ENCODE data around the gene PRKN.

The PRKN gene

DNA sequence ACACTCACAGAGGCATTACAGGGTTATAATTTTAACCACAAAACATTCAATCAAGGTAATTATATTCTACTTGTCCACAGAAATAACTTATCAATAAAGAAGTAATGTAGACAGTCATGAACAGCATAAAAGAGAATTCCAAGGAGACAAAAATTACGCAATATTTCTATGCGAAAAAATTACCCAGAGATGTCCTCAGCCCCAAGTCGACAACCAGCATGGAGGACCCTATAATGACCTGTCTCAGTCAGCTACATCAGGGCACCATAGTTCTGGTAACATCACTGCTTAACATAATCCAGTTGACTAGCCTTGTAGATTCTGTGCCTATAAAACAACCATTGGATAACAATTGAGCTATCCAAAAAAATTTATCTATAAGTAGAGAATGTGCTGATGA, 579.8 kb downstream of the PRKN start:
- DNase-seq (ENCODE audit: insufficient read length, low spot score) (no peak), FAIRE-seq (no peak)
- no peak for TF ChIP-seq POLR2A (IDR thresholded peaks at IDR 0.05; ENCODE audit: low read depth, low read length)

DNA sequence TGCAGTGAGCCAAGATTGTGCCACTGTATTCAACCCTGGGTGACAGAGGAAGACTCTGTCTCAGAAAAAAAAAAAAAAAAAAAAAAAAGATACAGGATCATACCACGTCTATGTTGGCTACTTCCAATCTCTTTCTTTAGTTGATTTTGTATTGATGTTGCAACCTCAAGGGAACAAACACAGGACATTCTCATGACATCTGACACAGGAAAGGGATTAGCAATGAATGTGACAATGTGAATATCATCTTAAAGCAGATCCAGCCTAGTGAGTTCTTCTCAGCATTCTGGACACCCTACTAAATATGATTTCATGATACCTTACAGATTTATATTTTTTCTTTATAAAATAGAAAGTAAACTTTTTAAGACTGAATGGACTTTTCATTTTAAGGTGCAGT, 580.3 kb downstream of the PRKN start:
- no peak for FAIRE-seq
- no peak for TF ChIP-seq POLR2A (IDR thresholded peaks at IDR 0.05; ENCODE audit: low read depth, low read length)

DNA sequence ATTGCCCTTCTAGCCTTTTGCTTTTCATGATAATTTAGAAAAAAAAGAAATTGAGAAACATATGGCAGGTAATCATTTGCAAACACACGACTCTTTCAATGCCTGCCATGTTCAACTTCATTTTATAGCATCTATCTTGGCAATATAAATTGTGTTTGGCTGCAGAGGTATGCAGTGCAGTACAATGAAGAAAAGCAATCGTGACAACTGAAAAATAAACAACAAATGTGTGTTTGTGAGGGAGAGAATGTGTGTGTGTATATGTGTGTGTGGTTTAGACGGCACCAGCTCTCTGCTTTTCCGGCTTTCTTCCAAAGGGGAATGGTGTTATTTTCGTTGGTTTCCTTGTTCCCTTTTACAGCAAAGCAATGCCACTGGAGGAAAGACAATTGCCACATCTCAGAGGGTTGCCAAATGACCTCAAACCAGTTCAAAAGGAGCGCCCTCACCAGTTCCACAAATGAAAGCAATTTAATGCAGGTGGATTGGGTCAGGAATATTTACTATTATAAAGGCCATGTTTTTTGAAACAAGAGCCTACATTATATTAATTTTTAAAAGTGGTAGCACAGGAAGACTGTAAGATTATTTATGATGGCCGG, 587.2 kb downstream of the PRKN start:
- FAIRE-seq = no peak
- DNase-seq (ENCODE audit: insufficient read length, low spot score) = no peak
- TF ChIP-seq POLR2A (IDR thresholded peaks at IDR 0.05; ENCODE audit: low read depth, low read length) = no peak

More for the DNA sequence above, 580.3 kb downstream of the PRKN start:
- no peak for DNase-seq (ENCODE audit: insufficient read length, low spot score)

DNA sequence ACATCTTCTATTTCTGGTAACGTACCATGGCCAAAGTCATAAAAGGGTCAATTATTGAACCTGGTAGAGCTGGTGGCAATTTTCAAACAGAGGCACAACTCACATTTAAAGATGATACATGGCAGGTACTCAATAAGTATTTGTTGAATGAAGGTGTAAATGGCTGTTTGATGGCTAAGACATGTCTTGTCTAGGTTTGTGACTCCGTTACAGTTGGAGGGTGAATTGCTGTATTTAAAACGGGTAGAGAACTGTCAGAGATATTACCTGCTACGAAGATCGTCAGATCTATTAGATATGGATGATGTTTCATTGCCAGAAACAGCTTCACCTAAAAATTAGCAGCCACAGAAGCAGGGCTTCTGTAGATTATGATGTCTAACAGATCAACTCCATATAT, 601.9 kb downstream of the PRKN start:
- FAIRE-seq = no peak
- TF ChIP-seq POLR2A (IDR thresholded peaks at IDR 0.05; ENCODE audit: low read depth, low read length) = no peak
- DNase-seq (ENCODE audit: insufficient read length, low spot score) = no peak

DNA sequence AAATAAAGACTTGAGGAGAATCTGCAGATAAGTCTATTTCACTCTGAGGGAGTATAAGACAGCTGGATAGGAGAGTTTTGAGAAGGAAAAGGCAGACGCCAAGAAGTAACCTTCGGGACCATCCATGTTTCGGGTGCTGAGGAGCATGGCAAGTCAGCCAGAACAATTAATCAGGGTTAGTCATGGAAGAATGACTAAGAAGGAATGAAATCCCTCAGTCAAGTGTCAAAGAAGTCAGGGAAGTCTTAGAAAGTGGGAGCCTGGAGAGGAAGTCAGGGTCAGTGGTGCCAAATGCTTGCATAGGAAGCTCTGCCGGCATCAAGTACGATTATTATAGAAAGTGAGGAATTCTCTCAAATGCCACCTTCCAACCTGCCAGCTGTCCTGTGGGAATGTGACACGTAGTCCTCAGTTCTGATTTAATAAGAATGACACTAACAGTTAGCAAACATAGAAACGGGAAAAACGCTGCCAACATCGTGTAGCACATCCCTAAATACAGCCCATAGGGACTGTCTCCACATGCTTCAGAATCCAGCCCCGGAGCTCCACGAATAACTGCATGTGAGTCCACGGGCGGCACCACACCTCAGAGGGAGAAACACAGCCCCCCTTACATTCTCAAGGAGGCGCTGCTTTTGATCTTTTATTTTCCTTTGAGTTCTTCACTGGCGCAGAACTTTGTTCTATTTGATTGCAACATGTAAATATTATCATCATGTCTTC, 602.7 kb downstream of the PRKN start:
- no peak for DNase-seq (ENCODE audit: insufficient read length, low spot score)
- TF ChIP-seq POLR2A (IDR thresholded peaks at IDR 0.05; ENCODE audit: low read depth, low read length) = no peak
- no peak for FAIRE-seq

DNA sequence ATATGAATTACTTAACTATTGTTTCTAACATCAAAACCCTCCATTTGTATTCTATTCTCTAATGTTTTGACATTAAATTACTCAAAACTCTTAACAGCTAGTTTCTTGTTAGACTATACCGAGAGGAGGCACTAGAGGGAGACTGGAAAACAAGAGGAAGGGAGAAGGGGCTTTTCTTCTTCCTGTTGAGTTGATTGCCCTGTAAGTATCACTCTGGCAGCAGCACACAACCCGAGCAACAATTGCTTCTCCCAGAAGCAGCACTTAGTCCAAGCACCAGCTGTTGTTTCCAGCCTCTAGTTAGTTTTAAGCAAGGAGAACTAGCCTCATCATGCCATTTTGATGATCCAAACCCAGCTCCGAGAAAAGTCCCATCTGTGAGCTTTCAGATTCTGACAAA, 603.8 kb downstream of the PRKN start:
- FAIRE-seq (no peak), DNase-seq (ENCODE audit: insufficient read length, low spot score) (no peak)
- no peak for TF ChIP-seq POLR2A (IDR thresholded peaks at IDR 0.05; ENCODE audit: low read depth, low read length)

DNA sequence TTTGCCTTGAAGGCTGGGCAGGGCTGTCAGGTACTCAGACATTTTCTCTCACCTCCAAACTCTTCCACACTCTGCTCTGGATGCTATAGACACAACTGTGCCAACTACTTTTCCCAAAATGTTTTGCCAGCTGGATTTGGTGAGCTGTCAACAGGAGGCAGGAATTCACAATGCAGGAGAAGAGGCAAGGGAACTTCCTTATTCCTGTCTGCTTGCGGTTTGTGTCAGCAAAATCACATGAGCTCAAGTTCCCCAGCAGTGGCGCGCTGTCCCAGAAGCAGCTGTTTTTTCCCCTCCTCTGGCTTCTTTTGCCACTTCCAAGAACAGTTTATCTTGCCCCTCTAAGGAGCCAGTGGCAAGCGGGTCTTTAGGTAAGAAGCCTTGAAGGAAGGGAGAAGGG, 608.2 kb downstream of the PRKN start:
- no peak for FAIRE-seq
- no peak for TF ChIP-seq POLR2A (IDR thresholded peaks at IDR 0.05; ENCODE audit: low read depth, low read length)
- DNase-seq (ENCODE audit: insufficient read length, low spot score) = no peak

DNA sequence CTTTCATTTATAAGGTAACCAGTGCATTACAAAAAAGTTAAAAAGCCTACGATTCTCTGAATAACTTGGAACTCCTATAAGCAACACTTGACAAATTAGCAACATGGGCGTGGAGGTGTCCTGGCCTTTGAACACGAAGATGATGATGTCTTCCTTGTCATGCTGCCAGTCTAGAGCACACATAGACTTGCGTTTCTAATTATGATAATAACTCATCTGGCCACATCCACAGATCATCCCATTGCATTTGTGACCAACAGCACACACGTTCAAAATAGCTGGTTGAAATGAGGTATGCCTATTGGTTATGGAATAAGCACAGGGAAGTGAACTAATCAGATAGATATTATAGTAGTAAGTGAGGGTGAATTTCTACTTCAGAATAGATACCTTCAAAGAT, 608.9 kb downstream of the PRKN start:
- DNase-seq (ENCODE audit: insufficient read length, low spot score) (no peak), FAIRE-seq (no peak)
- no peak for TF ChIP-seq POLR2A (IDR thresholded peaks at IDR 0.05; ENCODE audit: low read depth, low read length)

DNA sequence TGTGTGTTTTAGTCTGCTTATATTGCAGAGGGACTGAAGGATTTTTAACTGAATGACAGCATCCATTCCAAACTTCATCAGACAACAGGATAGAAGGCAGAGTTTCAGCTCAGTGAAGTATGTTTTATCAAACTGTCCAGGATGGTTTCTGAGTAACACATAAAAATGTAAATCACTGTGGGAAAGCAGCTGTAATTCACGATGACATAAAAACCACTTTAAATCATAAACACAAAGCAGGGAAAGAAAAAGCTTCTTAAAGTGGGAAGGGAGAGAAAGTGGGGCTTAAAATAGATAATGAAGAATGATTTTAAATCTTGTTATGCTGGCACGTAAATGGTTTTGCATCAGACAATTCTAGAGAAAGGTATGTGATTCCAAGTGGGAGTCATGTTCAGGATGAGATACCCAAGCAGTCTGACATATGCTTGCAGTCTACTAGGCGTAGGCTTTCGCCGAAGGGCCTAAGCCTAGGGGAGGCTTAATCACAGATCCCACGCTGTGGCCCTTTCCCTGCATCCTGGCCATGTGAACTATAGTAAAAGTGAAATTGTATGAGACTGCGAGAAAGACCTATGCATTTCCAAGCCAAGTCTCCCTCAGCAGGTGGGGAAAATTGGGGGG, 610.6 kb downstream of the PRKN start:
- TF ChIP-seq POLR2A (IDR thresholded peaks at IDR 0.05; ENCODE audit: low read depth, low read length) = no peak
- FAIRE-seq (no peak), DNase-seq (ENCODE audit: insufficient read length, low spot score) (no peak)

DNA sequence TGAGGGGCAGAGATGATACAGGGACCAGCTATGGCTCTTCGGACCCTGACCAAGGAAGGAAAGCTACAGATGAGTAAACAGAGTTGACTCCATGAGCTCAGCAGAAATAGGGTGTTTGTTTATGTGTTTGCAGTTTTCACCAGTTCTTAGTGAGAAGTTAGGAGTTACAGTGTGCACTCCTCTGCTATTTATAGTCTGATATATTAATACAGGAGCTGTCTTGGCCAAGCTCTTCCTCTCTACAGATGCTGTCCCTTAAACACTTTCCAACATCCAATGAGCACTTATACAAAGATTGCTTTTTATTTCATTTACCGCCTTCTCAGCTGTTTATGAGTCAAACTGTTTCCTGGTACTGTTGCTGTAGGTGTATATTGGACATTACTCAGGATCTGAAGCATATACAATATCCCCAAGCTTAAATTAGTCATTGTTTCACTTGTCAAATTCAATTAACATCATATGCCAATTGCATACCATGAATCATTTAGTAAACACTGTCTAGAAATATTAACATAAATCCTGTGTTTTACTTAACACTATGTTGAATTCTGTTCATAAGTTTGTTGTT, 618.0 kb downstream of the PRKN start:
- no peak for TF ChIP-seq POLR2A (IDR thresholded peaks at IDR 0.05; ENCODE audit: low read depth, low read length)
- DNase-seq (ENCODE audit: insufficient read length, low spot score) = no peak
- FAIRE-seq = no peak

DNA sequence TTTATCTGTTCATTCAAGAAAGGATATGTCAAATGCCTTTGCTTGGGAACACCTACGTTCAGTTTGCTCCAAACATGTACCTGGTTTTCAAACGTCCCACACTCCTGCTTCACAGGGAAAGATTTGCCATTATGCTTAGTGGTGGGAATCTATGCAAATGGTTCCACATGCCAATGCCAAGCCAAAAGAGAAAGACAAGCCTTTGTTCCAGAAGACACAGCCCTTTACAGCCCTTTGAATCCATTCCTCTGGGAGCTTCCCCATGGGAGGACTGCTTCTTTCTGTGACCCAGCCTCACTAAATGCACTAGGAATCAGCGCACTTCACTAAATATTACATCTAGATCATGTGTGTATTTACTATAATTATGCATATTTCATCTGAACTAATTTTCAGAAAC, 619.5 kb downstream of the PRKN start:
- DNase-seq (ENCODE audit: insufficient read length, low spot score) (no peak), FAIRE-seq (no peak)
- no peak for TF ChIP-seq POLR2A (IDR thresholded peaks at IDR 0.05; ENCODE audit: low read depth, low read length)

DNA sequence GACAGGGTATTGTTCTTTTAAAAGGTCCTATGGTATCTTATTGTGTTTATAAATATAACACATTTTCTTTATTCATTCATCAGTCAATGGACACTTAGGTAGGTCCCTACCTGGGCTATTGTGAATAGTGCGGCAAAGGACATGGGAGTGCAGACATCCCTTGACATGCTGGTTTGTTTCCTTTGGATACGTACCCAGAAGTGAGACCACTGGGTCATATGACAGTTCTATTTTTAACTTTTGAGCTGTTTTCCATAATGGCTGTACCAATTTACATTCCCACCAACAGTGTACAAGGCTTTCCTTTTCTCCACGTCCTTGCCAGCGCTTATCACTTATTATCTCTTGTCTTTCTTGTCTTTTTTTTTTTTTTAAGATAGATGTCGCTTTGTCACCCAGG, 627.5 kb downstream of the PRKN start:
- no peak for DNase-seq (ENCODE audit: insufficient read length, low spot score)
- TF ChIP-seq POLR2A (IDR thresholded peaks at IDR 0.05; ENCODE audit: low read depth, low read length) = no peak
- FAIRE-seq = no peak

DNA sequence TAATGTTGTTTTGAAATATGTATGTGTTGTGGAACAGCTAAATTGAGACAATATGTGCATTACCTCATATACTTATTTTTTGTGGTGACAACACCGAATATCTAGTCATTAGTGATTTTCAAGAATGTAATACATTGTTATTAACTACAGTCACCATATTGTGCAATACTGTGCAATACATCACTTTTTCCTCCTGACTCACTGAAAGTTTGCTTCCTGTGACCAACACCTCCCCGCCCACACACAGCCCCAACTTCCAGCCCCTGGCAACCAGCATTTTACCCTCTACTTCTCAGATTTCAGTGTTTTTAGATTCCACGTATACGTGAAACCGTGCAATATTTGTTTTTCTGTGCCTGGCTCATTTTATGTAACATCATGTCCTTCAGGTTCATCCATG, 627.9 kb downstream of the PRKN start:
- DNase-seq (ENCODE audit: insufficient read length, low spot score) = peak; percentile 15
- TF ChIP-seq POLR2A (IDR thresholded peaks at IDR 0.05; ENCODE audit: low read depth, low read length) = no peak
- no peak for FAIRE-seq

DNA sequence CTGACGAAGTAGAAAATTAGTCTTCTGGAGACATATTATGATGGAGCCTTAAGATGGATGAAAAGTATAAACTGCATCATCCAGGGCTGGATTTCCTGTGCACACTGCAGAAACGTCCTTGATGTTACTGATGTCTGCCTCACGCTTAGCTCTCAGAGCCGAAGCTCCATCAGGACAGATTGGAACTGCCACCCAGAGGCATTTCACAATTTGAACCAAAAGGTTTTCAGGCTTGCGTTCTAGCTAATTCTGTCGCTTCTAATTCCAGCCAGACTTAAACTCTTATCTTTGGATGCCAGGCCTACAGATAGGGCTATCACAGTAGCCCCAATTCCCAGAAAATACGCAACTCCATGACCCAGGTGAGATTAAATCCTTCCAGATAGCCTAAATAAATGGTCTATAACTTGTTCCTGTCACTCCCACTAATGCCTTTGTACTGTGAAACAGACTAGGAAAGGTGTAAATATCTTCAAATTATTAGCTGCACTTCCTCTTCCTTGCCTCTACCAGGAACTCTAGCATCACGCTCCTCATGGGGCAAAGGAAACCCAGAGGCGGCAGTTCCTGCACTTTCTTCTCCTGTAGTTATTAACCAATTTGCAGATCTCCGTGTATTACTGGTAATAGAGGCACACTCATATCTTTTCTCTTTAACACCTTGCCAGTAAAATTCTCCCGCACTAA, 634.6 kb downstream of the PRKN start:
- FAIRE-seq (no peak), DNase-seq (ENCODE audit: insufficient read length, low spot score) (no peak)
- no peak for TF ChIP-seq POLR2A (IDR thresholded peaks at IDR 0.05; ENCODE audit: low read depth, low read length)
